Thymus (tissue), 11 donors: ENCODE results near the gene EFNB3. TPM values are rescaled to one million over a fixed set of nuclear protein-coding genes. Genes with fewer than 3 reads are reported as not detected.

Experiments
- DNase-seq, 9 donors: peaks; one replicate each; pipeline ENCODE4 v3.0.0-alpha.2; 2013; ENCODE audit warnings: low spot score in 9 of 9, low read depth in 6 of 9, missing footprints in 1 of 9
- H3K27ac ChIP-seq, 2 donors: one replicate each; pipeline ENCODE4 v1.5.1; 2013; ENCODE audit warnings: control low read depth in 1 of 2, low read depth in 1 of 2, low read length in 1 of 2, mild to moderate bottlenecking in 1 of 2, moderate library complexity in 1 of 2
- H3K27me3 ChIP-seq, 2 donors: one replicate each; pipeline ENCODE4 v1.5.1; 2013; ENCODE audit warnings: low read length in 1 of 2; ENCODE audit not compliant: control insufficient read depth in 2 of 2, insufficient read depth in 1 of 2
- H3K36me3 ChIP-seq, 2 donors: one replicate each; pipeline ENCODE4 v1.5.1; 2013; ENCODE audit warnings: low read length in 1 of 2, mild to moderate bottlenecking in 1 of 2, moderate library complexity in 1 of 2; ENCODE audit not compliant: control insufficient read depth in 2 of 2, insufficient read depth in 2 of 2
- H3K4me1 ChIP-seq, 2 donors: one replicate each; pipeline ENCODE4 v1.5.1; 2013; ENCODE audit warnings: low read length in 2 of 2; ENCODE audit not compliant: control insufficient read depth in 2 of 2, insufficient read depth in 2 of 2
- H3K4me3 ChIP-seq, 2 donors: one replicate each; pipeline ENCODE4 v1.5.1; 2013; ENCODE audit warnings: low read length in 2 of 2, control low read depth in 1 of 2, mild to moderate bottlenecking in 1 of 2
- H3K9me3 ChIP-seq, 2 donors: one replicate each; pipeline ENCODE4 v1.5.1; 2013; ENCODE audit warnings: low read length in 1 of 2, mild to moderate bottlenecking in 1 of 2; ENCODE audit not compliant: control insufficient read depth in 2 of 2, insufficient read depth in 1 of 2
- WGBS: extraction: QIAGEN DNeasy Blood & Tissue Kit; methylation state at CpG from one replicate; pipeline ENCODE4 v1.1.7; 2013; 5-methylcytosine and 5-hydroxymethylcytosine counted together
- polyA plus RNA-seq: library from polyadenylated mRNA; stranded (reverse); fragments of 200-250 nt; gene quantifications from one replicate; pipeline ENCODE4 v1.2.3, GENCODE V29; 2013
- total RNA-seq: library from RNA; stranded (reverse); fragments of 120-200 nt; gene quantifications from one replicate; pipeline ENCODE4 v1.2.4, GENCODE V29; 2013
- donor health status: healthy.

The EFNB3 gene
- total and polyA plus RNA-seq, 2 donors = 0.52 TPM

GRCh38 chr17:7677388-7678067, 27.5 kb upstream of the EFNB3 start:
- H3K4me3 ChIP-seq = no peak overlapping the region
- no peaks in the 10 kb centered on the region for H3K27me3 ChIP-seq
- DNase-seq = no peak
- H3K27ac ChIP-seq = no peak overlapping the region
- 96% methylated on average over 10 of the region's 10 CpGs for WGBS
- peaks cover 37 to 42% of the 10 kb centered on the region in 2 donors for H3K36me3 ChIP-seq
- H3K9me3 ChIP-seq = peaks cover 13 to 16% of the 10 kb centered on the region in 2 donors
- no peaks in the 10 kb centered on the region for H3K4me1 ChIP-seq

- peaks cover 4 to 25% of the 10 kb centered on the region in 2 donors for H3K4me1 ChIP-seq
- 84% methylated on average over 15 of the region's 15 CpGs for WGBS
- no peaks in the 10 kb centered on the region for H3K9me3 ChIP-seq
- DNase-seq = peak in 2 of 9 donors; percentile 18 to 21
- H3K4me3 ChIP-seq = peak overlapping the region; percentile 92 to 93
- H3K36me3 ChIP-seq = peaks cover 3 to 10% of the 10 kb centered on the region in 2 donors
- H3K27ac ChIP-seq = peak overlapping the region; percentile 99
- H3K27me3 ChIP-seq = no peaks in the 10 kb centered on the region
These were observed 20.0 kb upstream of the EFNB3 start for GRCh38 chr17:7684851-7685532.

GRCh38 chr17:7685533-7686221, 19.3 kb upstream of the EFNB3 start:
- Histone ChIP-seq H3K36me3 (peaks cover 3 to 14% of the 10 kb centered on the region in 2 donors), H3K4me1 (peaks cover 4 to 25% of the 10 kb centered on the region in 2 donors), H3K27ac (peak overlapping the region; percentile 99), H3K27me3 (no peaks in the 10 kb centered on the region), H3K9me3 (no peaks in the 10 kb centered on the region), H3K4me3 (peak overlapping the region; percentile 92 to 93)
- WGBS = 16% methylated on average over 44 of the region's 44 CpGs
- DNase-seq = peak in 5 of 9 donors; percentile 88 to 97 (median 94)

- peaks cover 3 to 14% of the 10 kb centered on the region in 2 donors for H3K36me3 ChIP-seq
- peak overlapping the region; percentile 92 to 93 for H3K4me3 ChIP-seq
- WGBS = under 1% methylated on average over 30 of the region's 30 CpGs
- H3K9me3 ChIP-seq = no peaks in the 10 kb centered on the region
- H3K4me1 ChIP-seq = peaks cover 4 to 25% of the 10 kb centered on the region in 2 donors
- H3K27ac ChIP-seq = peak overlapping the region; percentile 99
- peak; percentile 86 to 98 (median 91) for DNase-seq
- H3K27me3 ChIP-seq = no peaks in the 10 kb centered on the region
These were observed 18.6 kb upstream of the EFNB3 start for GRCh38 chr17:7686222-7687071.

GRCh38 chr17:7687072-7687907, 17.7 kb upstream of the EFNB3 start, which contains the start of gene TP53:
TSS of gene TP53 (minus strand) at chr17:7687490. CDS start at chr17:7676594, 10,896 bp downstream.
- peak within 1 kb of the TSS; percentile 92 to 93 for H3K4me3 ChIP-seq
- no peaks in the 10 kb centered on the region for H3K27me3 ChIP-seq
- peak within 1 kb of the TSS; percentile 99 for H3K27ac ChIP-seq
- peaks cover 4 to 25% of the 10 kb centered on the region in 2 donors for H3K4me1 ChIP-seq
- H3K9me3 ChIP-seq = no peaks in the 10 kb centered on the region
- peaks cover 3 to 14% of the 10 kb centered on the region in 2 donors for H3K36me3 ChIP-seq
- WGBS = under 1% methylated on average over 30 of the region's 30 CpGs
- DNase-seq = peak; percentile 81 to 97 (median 91)

GRCh38 chr17:7687908-7688807, 16.8 kb upstream of the EFNB3 start, which contains the start of gene WRAP53:
TSS of gene WRAP53 (plus strand) at chr17:7688477. CDS start at chr17:7688649, 172 bp downstream.
- Histone ChIP-seq H3K27ac (peak within 1 kb of the TSS; percentile 99), H3K9me3 (no peaks in the 10 kb centered on the region), H3K27me3 (no peaks in the 10 kb centered on the region), H3K36me3 (peaks cover 0 to 18% of the 10 kb centered on the region in 2 donors), H3K4me3 (peak within 1 kb of the TSS; percentile 92 to 93), H3K4me1 (peaks cover 4 to 25% of the 10 kb centered on the region in 2 donors)
- peak; percentile 88 to 98 (median 93) for DNase-seq
- WGBS = under 1% methylated on average over 51 of the region's 51 CpGs

- peaks cover 4 to 24% of the 10 kb centered on the region in 2 donors for H3K4me1 ChIP-seq
- no peaks in the 10 kb centered on the region for H3K27me3 ChIP-seq
- H3K4me3 ChIP-seq = peak overlapping the region; percentile 92 to 93
- no peaks in the 10 kb centered on the region for H3K9me3 ChIP-seq
- H3K36me3 ChIP-seq = peaks cover 0 to 15% of the 10 kb centered on the region in 2 donors
- DNase-seq = no peak
- 31% methylated on average over 13 of the region's 13 CpGs for WGBS
- H3K27ac ChIP-seq = no peak overlapping the region
These were observed 16.1 kb upstream of the EFNB3 start for GRCh38 chr17:7688808-7689316.
